Lung (tissue), 12 donors: ENCODE results near the gene CKM. TPM values are rescaled to one million over a fixed set of nuclear protein-coding genes. Genes with fewer than 3 reads are reported as not detected.

Experiments used
- ATAC-seq: fragments of 200-7000 bp; cut with Tn5 transposase; one replicate; pipeline ENCODE4 v1.9.1; 2020; ENCODE audit warnings: moderate number of reproducible peaks; ENCODE audit not compliant: insufficient read depth, low FRiP score
- DNase-seq, 3 donors: peaks; one replicate each; pipeline ENCODE4 v3.0.0-alpha.2; 2013 to 2017
- H3K27ac ChIP-seq, 2 donors: one replicate each; pipeline ENCODE4 v1.5.1; 2013; ENCODE audit warnings: mild to moderate bottlenecking in 2 of 2, moderate library complexity in 2 of 2, control low read depth in 1 of 2, inconsistent platforms in 1 of 2, low read depth in 1 of 2, low read length in 1 of 2
- H3K27me3 ChIP-seq, 3 donors: one replicate each; pipeline ENCODE4 v1.5.1; 2013; ENCODE audit warnings: low read length in 2 of 3; ENCODE audit not compliant: control insufficient read depth in 3 of 3, insufficient read depth in 3 of 3
- H3K36me3 ChIP-seq, 4 donors: one replicate each; pipeline ENCODE4 v1.5.1; 2013; ENCODE audit warnings: low read length in 4 of 4, mild to moderate bottlenecking in 1 of 4, moderate library complexity in 1 of 4; ENCODE audit not compliant: control insufficient read depth in 4 of 4, insufficient read depth in 4 of 4
- H3K4me1 ChIP-seq, 5 donors: one replicate each; pipeline ENCODE4 v1.5.1; 2013; ENCODE audit warnings: low read length in 5 of 5, mild to moderate bottlenecking in 2 of 5, moderate library complexity in 1 of 5; ENCODE audit not compliant: control insufficient read depth in 5 of 5, insufficient read depth in 5 of 5
- H3K4me3 ChIP-seq: one replicate; pipeline ENCODE4 v1.5.1; 2013; ENCODE audit warnings: mild to moderate bottlenecking, control low read depth, moderate library complexity
- H3K9ac ChIP-seq, 2 donors: one replicate each; pipeline ENCODE4 v1.5.1; 2013; ENCODE audit warnings: low read length in 2 of 2, control low read depth in 1 of 2; ENCODE audit not compliant: insufficient read depth in 1 of 2
- H3K9me3 ChIP-seq, 4 donors: one replicate each; pipeline ENCODE4 v1.5.1; 2013; ENCODE audit warnings: low read length in 3 of 4, mild to moderate bottlenecking in 1 of 4, moderate library complexity in 1 of 4; ENCODE audit not compliant: control insufficient read depth in 4 of 4, insufficient read depth in 3 of 4
- WGBS, 2 donors: extraction: QIAGEN DNeasy Blood & Tissue Kit; methylation state at CpG; one replicate each; pipeline ENCODE4 v1.1.7; 2013; 5-methylcytosine and 5-hydroxymethylcytosine counted together
- polyA plus RNA-seq, 2 donors: library from polyadenylated mRNA; stranded (reverse); fragments of 200-250 nt; gene quantifications; one replicate each; pipeline ENCODE4 v1.2.1, GENCODE V29; 2013
- total RNA-seq, 2 donors: library from RNA; depleted of rRNA in 1 of 2; stranded (reverse); fragments of >200 nt in 1 of 2; gene quantifications; one replicate each; pipeline ENCODE4 v1.2.1, GENCODE V29; 2014 to 2021
- TF ChIP-seq, protein P1 (sequence below): IDR thresholded peaks from 2 replicates; pipeline ENCODE4 v1.5.1; 2012; ENCODE audit warnings: mild to moderate bottlenecking; ENCODE audit errors: control extremely low read depth, extremely low read depth
- donor health status: control.
- donor health status: control.
- donor health status: Bipolar disorder and iron deficiency.
- donor health status: healthy.
- donor health status: DM: yes; HTN: yes; CAD: no.

CKM gene
- total and polyA plus RNA-seq, 4 donors = 0.06 to 1.4 (median 0.97) TPM; not detected in 1

GRCh38 chr19:45299719-45300118 lies 23.0 kb downstream of the CKM start:
- no peak for ATAC-seq
- TF ChIP-seq, protein P1, sequence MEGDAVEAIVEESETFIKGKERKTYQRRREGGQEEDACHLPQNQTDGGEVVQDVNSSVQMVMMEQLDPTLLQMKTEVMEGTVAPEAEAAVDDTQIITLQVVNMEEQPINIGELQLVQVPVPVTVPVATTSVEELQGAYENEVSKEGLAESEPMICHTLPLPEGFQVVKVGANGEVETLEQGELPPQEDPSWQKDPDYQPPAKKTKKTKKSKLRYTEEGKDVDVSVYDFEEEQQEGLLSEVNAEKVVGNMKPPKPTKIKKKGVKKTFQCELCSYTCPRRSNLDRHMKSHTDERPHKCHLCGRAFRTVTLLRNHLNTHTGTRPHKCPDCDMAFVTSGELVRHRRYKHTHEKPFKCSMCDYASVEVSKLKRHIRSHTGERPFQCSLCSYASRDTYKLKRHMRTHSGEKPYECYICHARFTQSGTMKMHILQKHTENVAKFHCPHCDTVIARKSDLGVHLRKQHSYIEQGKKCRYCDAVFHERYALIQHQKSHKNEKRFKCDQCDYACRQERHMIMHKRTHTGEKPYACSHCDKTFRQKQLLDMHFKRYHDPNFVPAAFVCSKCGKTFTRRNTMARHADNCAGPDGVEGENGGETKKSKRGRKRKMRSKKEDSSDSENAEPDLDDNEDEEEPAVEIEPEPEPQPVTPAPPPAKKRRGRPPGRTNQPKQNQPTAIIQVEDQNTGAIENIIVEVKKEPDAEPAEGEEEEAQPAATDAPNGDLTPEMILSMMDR = no peak
- H3K4me1 ChIP-seq = no peaks in the 10 kb centered on the region

GRCh38 chr19:45298264-45298663 lies 24.4 kb downstream of the CKM start:
- no peak for DNase-seq
- no peak overlapping the region for H3K4me3 ChIP-seq
- peaks cover 0 to 36% (median 31%) of the 10 kb centered on the region in 4 donors for H3K36me3 ChIP-seq
- peaks cover 0 to 3% (median under 1%) of the 10 kb centered on the region in 4 donors for H3K9me3 ChIP-seq
- no peak overlapping the region for H3K27ac ChIP-seq
- H3K4me1 ChIP-seq = no peaks in the 10 kb centered on the region
- no peaks in the 10 kb centered on the region for H3K27me3 ChIP-seq
- WGBS, 2 donors = 96 to 97% methylated on average over 5 of the region's 5 CpGs
- ATAC-seq = no peak
- TF ChIP-seq, protein P1 = no peak
- no peak overlapping the region for H3K9ac ChIP-seq

More at GRCh38 chr19:45299719-45300118, 23.0 kb downstream of the CKM start:
- peaks cover 0 to 3% (median under 1%) of the 10 kb centered on the region in 4 donors for H3K9me3 ChIP-seq
- DNase-seq = no peak
- 78 to 84% methylated on average over 6 of the region's 6 CpGs for WGBS, 2 donors
- no peak overlapping the region for H3K9ac ChIP-seq
- no peak overlapping the region for H3K27ac ChIP-seq
- peaks cover 0 to 30% (median 25%) of the 10 kb centered on the region in 4 donors for H3K36me3 ChIP-seq
- H3K4me3 ChIP-seq = no peak overlapping the region
- H3K27me3 ChIP-seq = no peaks in the 10 kb centered on the region

- H3K9me3 ChIP-seq = peaks cover 0 to 4% (median under 1%) of the 10 kb centered on the region in 4 donors
- TF ChIP-seq, protein P1 = no peak
- H3K9ac ChIP-seq = no peak overlapping the region
- no peak overlapping the region for H3K4me3 ChIP-seq
- H3K27ac ChIP-seq = no peak overlapping the region
- no peak for ATAC-seq
- no peak for DNase-seq
- H3K36me3 ChIP-seq = peaks cover 0 to 39% (median 31%) of the 10 kb centered on the region in 4 donors
- WGBS, 2 donors = 94 to 96% methylated on average over 17 to 18 of the region's 18 CpGs
- no peaks in the 10 kb centered on the region for H3K27me3 ChIP-seq
- H3K4me1 ChIP-seq = no peaks in the 10 kb centered on the region
Measured at GRCh38 chr19:45297674-45298073, 25.0 kb downstream of the CKM start.

DNA sequence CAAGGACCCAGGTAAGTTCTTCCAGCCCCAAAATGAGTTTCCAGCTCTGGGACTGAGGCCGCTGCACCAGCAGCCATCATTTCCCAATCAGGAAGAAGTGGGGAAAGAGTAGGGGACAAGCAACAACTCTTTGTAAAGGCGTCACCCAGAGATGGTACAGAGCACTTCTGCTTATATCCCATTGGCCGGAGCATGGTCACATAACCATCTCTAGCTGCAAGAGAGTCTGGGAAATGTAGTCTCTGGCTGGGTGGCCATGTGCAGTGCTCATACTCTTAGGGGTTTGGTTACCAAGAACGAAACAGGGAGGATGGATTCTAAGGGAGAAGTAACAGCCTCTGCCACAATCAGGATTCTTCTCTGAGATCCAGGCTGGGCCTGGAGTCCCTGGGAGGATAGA lies 26.3 kb downstream of the CKM start:
- DNase-seq = no peak
- no peak overlapping the region for H3K9ac ChIP-seq
- 69 to 85% methylated on average over 4 of the region's 4 CpGs for WGBS, 2 donors
- peaks cover 0 to 7% (median under 1%) of the 10 kb centered on the region in 4 donors for H3K9me3 ChIP-seq
- H3K4me3 ChIP-seq = no peak overlapping the region
- H3K27ac ChIP-seq = no peak overlapping the region
- no peaks in the 10 kb centered on the region for H3K27me3 ChIP-seq
- no peaks in the 10 kb centered on the region for H3K4me1 ChIP-seq
- no peak for ATAC-seq
- peaks cover 0 to 50% (median 32%) of the 10 kb centered on the region in 4 donors for H3K36me3 ChIP-seq
- TF ChIP-seq, protein P1 = no peak
